K562 (cell line): ENCODE measurements around the gene HLA-DOB. TPM values are rescaled to one million over a fixed set of nuclear protein-coding genes. Genes with fewer than 3 reads are reported as not detected.
A peak's percentile ranks its signal among the peaks of the same experiment; 100 is the strongest.

ENCODE experiments used
- CREB1 ChIP-seq, 2 experiments: sonication (generic) in 1 of 2; formaldehyde crosslinking in 1 of 2; IDR thresholded peaks; 2 replicates each; pipeline versions ENCODE4 v1.6.1 to v1.8.0; 2012 to 2022; ENCODE audit warnings: inconsistent platforms in 1 of 2, mild to moderate bottlenecking in 1 of 2, missing genetic modification reagents in 1 of 2, moderate library complexity in 1 of 2
- IRF2 ChIP-seq: sonication (generic); formaldehyde crosslinking; IDR thresholded peaks from 2 replicates; pipeline ENCODE4 v1.8.1; 2022; ENCODE audit warnings: mild to moderate bottlenecking, missing genetic modification reagents
- MGA ChIP-seq: fragments of 450-650 bp; IDR thresholded peaks from 2 replicates; pipeline ENCODE4 v1.6.1; 2016; ENCODE audit warnings: mild to moderate bottlenecking, moderate library complexity
- SPI1 ChIP-seq: IDR thresholded peaks from 2 replicates; pipeline ENCODE4 v1.6.1; 2011; ENCODE audit warnings: low read depth, low read length, control low read depth, borderline replicate concordance
- ZEB2 ChIP-seq: fragments of 450-650 bp; IDR thresholded peaks from 2 replicates; pipeline ENCODE4 v1.6.1; 2016
- ZNF740 ChIP-seq, 3 experiments: fragments of 200-800 bp in 1 of 3; sonication (Bioruptor generic) in 1 of 3; sonication (generic) in 1 of 3; formaldehyde crosslinking in 1 of 3; IDR thresholded peaks; 2 replicates each; pipeline versions ENCODE4 v1.6.1 to v1.8.0; 2016 to 2022; ENCODE audit warnings: mild to moderate bottlenecking in 2 of 3, missing compliant biosample characterization in 2 of 3, missing genetic modification characterization in 2 of 3, missing genetic modification reagents in 1 of 3
- polyA plus RNA-seq, 8 experiments: library from polyadenylated mRNA; depleted of rRNA in 4 of 8; stranded (reverse) in 5 of 8; unstranded in 3 of 8; fragments of >200 nt; fragmentation: Nextera tagmentation in 2 of 8; fragmentation: Illumina TruSeq in 1 of 8; extraction: Ambion mirVana in 2 of 8; extraction: Trizol in 1 of 8; gene quantifications; 2 replicates each; pipeline versions ENCODE4 v1.2.1 to v1.2.3, GENCODE V29; 2011 to 2014; ENCODE audit warnings: inconsistent platforms in 1 of 8, missing spikeins in 1 of 8
- total RNA-seq, 7 experiments: library from RNA; depleted of rRNA in 6 of 7; stranded (reverse); fragments of >200 nt in 6 of 7; fragmentation: Illumina TruSeq in 2 of 7; extraction: Trizol in 2 of 7; gene quantifications; 2 replicates each; pipeline versions ENCODE4 v1.2.1 to v1.2.3, GENCODE V29; 2011 to 2021; ENCODE audit warnings: low replicate concordance in 1 of 7

The HLA-DOB gene
- total and polyA plus RNA-seq, 9 of the 15 experiments (the other 6 are each of a cell fraction or from before 2014, with no cell fraction given), result 1.2 to 4.0 (median 2.5) TPM

- TF ChIP-seq ZNF740 (CRISPR knock-in tag; IDR thresholded peaks at IDR 0.05) (no peak), ZNF740 (tag; IDR thresholded peaks at IDR 0.05) (no peak), MGA (peak; percentile 28; the same call in 1 of the 2 replicates), IRF2 (CRISPR knock-in tag) (peak; percentile 71; the same call in 1 of the 2 replicates), SPI1 (0 out of 2 replicates have a peak, but pooled peaks have one; percentile 49), ZEB2 (no peak), CREB1 (IDR thresholded peaks at IDR 0.05) (peak; percentile 89), CREB1 (CRISPR knock-in tag; IDR thresholded peaks at IDR 0.05) (peak; percentile 95)
Observed at GRCh38 chr6:32843979-32844838, 27.4 kb upstream of the HLA-DOB start, which contains the start of gene PSMB8 (continued).
